HG02642 (cell line): ENCODE data around the gene FBXO9.

Experiments used
- ATAC-seq: cut with Tn5 transposase; IDR thresholded peaks from one replicate; pipeline ENCODE4 v1.9.1; 2021; ENCODE audit warnings: mild to moderate bottlenecking; ENCODE audit not compliant: unreplicated experiment, poor library complexity

The FBXO9 gene

DNA sequence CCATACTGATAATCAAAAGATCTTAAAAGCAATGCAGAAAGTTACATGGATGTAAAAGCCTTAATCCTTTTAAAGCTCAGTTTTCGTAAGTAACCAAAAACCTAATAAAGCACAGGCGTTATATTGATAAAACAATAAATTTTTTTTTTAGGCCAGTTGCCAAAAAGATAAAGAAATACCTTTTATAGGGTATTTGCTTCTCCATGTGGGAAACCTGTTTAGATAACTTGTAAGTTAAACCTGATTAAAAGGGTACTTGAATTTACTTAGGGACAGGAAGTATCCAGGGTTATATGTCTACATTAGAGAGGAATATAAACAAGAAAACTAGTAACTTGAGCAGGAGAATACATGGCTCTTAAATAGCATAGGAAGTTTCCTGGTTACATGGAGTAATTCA is 21.1 kb downstream of the FBXO9 start:
- no peak for ATAC-seq

DNA sequence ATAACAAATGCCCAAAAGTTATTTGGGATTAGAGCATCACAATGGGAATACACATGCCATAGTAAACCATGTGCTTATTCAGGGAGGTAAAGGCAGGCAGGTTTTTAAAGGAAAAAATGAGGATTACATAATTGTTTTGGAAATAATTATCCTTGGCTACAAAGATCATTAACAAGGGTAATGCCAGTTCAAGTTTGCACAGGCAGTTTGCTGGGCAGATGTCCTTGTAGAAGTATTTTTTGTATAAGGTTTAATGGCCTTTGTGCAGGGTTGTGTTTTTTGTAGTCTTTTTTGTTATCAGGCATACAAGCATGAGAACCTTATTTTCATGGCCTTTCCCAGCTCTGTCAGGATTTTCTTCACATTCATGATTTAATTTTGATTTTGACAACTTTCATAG is 24.7 kb downstream of the FBXO9 start:
- no peak for ATAC-seq

DNA sequence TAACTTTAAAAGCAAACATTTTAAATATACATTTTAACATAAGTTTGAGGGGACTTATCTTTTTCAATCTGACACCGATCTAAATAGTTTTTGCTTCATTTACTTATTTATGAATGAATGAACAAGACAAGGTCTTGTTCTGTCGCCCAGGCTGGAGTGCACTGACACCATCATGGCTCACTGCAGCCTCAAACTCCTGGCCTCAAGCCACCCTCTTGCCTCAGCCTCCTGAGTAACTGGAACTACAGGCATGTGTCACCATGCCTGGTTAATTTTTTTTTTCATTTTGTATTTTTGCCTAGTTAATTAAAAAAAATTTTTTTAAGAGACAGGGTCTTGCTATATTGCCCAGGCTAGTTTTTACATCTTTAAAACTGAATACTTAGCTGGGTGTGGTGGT is 25.4 kb downstream of the FBXO9 start:
- no peak for ATAC-seq

DNA sequence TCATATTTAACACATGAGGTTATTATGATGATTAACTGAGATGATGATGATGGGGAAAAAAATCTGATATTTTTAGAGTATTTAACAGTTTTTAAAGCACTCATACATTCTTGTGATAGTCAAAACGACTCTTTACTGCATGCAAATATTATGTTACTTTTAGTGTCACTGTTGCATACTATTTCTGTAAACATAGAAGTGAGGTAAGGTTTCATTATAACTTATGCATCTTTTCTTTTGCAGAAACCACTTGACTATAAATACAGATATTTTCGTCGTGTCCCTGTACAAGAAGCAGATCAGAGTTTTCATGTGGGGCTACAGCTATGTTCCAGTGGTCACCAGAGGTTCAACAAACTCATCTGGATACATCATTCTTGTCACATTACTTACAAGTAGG is 30.1 kb downstream of the FBXO9 start:
- no peak for ATAC-seq

- ATAC-seq, result no peak
Observed at GRCh38 chr6:53095716-53096115, 30.5 kb downstream of the FBXO9 start.

GRCh38 chr6:53100561-53100960 is 35.4 kb downstream of the FBXO9 start:
- ATAC-seq, result no peak

DNA sequence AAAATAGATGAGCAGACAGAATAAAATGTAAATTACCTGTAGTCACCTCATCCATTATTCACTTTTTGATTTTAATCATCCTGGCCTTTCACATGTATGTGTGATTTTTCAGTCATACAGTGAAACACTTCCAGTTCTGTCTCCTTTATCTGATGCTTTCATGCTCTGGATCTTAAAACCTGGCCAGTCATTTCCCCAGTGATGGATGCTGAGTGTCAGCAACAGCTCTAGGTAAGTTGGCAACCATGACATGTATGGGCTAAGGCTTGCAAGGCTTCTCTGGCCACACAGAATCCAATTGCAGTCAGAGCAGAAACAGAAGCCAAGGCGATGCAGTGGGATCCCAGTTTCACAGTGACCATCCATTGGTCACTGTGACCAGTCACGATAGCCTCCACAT is 35.8 kb downstream of the FBXO9 start:
- no peak for ATAC-seq

- ATAC-seq, result no peak
Observed at GRCh38 chr6:53103993-53104675, 38.9 kb downstream of the FBXO9 start.

GRCh38 chr6:53104916-53105315 is 39.7 kb downstream of the FBXO9 start:
- ATAC-seq, result no peak

GRCh38 chr6:53107091-53107490 is 41.9 kb downstream of the FBXO9 start:
- ATAC-seq, result no peak

GRCh38 chr6:53109612-53110011 is 44.4 kb downstream of the FBXO9 start:
- no peak for ATAC-seq

DNA sequence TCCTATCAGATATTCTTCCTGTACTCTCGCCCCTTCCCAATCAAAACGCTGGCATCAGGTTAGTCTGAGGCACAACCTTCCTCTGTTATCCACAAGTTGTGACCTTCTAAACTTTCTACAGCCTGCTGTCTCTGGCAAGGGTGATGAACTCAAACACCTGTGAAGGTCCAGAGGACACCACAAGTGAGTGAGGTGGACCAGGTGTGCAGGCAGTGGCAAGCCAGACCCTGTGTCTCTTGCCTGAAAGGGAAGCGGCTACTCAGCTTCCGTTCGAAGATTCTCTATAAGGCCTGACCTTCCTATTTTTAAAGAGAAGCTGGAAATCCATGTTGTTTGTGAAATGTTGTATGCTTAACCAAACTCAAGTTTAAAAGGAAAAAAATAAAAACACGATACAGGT is 46.7 kb downstream of the FBXO9 start:
- ATAC-seq, result no peak

DNA sequence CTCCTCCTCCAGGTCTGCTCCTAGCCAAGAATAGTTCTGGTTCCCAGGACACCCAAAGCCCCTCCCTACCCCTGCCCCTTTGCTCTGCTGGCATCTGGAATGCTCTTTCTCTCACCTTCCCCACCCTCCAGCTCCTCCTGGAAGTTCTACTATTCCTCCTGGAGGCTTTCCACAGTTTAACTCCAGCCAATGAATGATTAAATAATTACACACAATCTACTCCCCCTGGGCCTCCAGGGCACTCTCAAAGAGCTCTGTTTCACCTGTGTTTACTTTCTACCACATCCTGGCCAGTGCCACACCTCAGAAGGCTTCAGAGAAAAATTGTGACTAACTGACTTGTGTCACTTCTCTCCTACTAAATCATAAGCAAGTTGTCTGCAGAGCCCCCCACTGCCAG is 47.2 kb downstream of the FBXO9 start:
- ATAC-seq, result no peak

DNA sequence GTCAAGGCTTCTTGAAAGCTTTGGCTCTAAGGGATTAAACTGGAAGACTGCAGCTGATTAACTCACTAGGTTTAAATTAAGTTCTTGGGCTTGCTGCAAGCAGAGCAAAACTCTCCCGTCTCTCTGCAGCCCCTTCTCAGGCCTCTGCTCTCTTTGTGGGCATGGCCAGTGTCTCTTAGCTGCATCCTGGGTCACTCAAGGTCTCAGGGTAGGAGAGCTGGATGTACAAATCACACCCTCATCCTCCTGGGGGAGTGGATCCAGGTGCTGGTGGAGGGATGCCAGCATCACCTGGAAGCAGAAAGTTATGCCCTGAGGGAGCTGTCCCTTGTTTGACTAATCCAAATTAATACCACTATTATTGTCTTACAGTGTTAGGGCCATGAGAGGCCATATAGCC is 47.7 kb downstream of the FBXO9 start:
- no peak for ATAC-seq

DNA sequence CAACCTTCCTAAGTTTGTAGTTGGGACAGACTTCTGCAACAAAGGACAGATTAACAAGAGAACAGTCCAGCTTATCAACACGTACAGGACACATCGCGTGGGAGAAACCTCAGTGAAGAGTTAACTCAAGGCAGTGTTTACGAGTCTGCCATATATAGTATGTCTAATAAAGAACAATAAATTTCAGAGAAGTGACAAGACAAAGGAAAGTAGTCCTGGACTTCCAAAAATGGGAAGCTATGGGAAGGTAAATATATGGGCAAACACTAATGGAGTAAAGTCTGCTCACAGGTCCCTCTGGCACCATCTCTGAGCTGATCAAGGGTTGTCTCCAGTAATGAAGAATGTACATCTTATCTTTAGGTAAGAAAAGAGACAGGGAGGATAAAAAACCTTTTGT is 48.5 kb downstream of the FBXO9 start:
- ATAC-seq, result no peak

DNA sequence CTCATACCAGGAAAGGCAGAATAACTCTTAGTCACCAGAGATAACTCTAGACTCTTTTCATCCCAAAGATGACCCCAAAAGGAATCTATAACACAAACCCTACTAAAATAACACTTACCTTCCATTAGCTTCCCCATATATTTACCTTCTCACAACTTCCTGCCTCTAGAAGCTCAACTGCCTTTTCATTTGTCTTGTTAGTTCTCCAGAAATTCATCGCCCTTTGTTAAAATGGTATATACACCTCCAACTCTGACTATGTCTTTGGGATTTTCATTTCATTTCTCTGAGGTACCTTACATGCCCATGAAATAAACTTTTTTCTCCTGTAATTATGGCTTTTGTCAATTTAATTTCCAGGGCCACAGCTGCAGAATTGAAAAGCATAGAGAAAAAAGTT is 49.9 kb downstream of the FBXO9 start:
- no peak for ATAC-seq

- ATAC-seq, result no peak
Observed at GRCh38 chr6:53115741-53116140, 50.5 kb downstream of the FBXO9 start.

DNA sequence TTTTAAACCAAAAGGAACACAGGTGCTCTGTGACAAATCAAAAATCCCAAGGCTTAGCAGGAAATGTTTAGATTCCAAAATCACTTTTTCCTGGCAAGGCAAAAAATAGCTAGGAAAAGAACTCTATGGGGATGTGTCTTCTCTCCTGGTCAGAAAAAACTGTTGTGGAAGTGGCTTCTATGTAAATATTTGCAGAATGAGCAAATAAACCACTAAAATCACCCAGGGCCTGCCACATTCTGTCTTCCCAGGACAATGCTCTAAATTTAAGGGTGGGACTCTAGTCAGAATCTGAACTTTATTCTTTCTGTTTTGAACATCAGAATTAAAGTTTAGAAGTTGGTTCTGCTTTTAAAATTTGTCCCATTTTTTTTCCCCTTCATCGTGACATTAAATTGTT is 54.1 kb downstream of the FBXO9 start:
- ATAC-seq, result no peak

GRCh38 chr6:53119772-53120409 is 54.7 kb downstream of the FBXO9 start:
- no peak for ATAC-seq

GRCh38 chr6:53124131-53124800 is 59.1 kb downstream of the FBXO9 start:
- no peak for ATAC-seq

DNA sequence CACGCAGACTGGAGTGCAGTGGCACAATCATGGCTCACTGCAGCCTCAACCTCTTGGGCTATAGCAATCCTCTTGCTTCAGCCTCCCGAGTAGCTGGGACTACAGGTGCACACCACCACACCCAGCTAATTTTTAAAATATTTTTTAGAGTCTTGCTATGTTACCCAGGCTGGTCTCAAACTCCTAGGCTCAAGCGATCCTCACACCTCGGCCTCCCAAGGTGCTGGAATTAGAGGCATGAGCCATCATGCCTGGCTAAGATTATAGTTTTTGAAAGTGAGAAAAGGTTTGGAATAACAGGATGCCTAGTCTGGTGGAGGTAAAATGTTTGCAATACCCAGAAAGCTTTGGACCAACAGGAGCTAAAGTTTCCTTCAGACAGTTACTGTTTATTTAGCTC is 60.1 kb downstream of the FBXO9 start:
- no peak for ATAC-seq

GRCh38 chr6:53128842-53129241 is 63.6 kb downstream of the FBXO9 start:
- ATAC-seq, result no peak
